HG03025 (cell line): ENCODE data around the gene GRAMD2B.
"Not testable (repeated sequence)": the region's sequence is repeated elsewhere in the genome, so short reads cannot be mapped to it uniquely, and the experiment has no call there.

ENCODE experiments used
- ATAC-seq: cut with Tn5 transposase; IDR thresholded peaks from one replicate; pipeline ENCODE4 v1.9.1; 2021; ENCODE audit warnings: mild to moderate bottlenecking, moderate library complexity; ENCODE audit not compliant: unreplicated experiment, low FRiP score

GRAMD2B gene

DNA sequence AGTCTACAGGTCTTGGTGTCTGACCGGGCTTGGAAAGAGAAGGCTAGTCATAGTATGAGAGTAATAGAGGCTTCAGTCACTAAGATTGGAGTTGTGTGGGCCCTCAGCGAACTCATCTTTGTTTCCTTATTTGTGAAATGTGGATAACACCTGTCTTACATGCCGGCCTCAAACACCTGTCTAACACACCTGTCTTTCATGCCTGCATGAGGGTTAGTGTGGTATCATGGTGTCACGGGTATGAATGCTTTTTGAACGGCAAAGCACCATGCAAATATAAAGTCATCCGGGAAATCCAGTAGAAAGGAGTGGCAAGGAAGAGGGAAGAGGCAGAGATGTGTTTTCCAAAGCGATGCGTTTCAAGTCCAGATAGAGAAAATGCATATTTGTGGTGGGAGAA, 25.5 kb downstream of the GRAMD2B start:
- no peak for ATAC-seq

DNA sequence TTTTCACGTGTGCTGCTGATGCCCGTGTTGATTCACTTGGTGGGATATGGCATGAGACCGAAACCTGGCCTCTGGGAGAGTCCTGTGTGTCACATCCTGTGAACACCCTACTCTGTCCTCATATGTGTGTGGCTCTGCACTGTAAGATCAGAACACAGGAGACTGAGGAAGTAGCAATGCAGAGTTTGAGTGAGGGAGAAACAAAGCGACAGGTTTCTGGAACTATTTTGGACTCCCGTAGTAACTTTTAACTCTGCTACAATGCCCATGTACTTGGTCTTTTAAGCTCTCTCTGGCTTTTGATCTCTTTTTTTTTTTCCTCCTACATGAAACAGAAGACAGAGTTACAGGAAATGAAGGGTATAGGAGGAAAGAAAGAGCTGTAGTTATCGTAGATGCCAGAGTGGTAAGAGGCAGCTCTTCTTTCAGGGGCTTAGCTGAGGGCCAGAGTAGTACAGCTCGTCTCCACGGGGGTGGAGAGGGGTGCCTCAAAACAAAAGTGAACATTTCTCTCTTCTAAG, 26.6 kb downstream of the GRAMD2B start:
- peak; percentile 79 for ATAC-seq

DNA sequence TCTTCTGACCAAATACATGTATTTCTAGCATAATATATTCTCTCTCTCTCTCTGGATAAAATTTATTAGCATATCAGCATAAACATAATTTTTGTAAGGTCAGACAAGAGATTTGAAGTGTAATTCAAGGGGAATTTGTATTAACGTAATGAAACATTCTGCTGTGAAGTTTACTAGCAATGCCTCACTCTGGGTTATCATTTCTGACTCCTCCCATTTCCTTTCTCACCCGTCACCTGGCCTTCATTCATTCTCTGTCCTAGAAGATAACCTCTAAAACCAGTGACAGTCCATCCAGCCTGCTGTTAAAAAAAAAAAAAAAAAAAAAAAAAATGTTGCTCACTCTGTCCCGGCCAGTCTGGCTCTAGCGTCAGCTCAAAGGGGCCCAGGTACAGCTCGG, 27.1 kb downstream of the GRAMD2B start:
- peak; percentile 74 for ATAC-seq

DNA sequence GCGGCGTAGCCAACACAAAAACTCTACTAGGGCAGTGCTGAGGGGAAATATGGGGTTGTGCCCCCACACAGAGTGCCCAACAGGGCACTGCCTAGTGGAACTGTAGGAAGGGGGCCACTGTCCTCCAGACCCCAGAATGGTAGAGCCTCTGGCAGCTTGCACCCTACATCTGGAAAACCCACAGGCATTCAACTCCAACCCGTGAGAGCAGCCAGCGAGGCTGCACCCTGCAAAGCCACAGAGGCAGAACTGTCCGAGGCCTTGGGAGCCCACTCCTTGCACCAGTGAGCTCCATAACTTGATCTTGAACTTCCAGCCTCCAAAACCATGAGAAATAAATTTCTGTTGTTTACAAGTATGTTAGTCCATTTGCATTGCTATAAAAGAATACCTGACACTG, 27.7 kb downstream of the GRAMD2B start:
- ATAC-seq = no peak

DNA sequence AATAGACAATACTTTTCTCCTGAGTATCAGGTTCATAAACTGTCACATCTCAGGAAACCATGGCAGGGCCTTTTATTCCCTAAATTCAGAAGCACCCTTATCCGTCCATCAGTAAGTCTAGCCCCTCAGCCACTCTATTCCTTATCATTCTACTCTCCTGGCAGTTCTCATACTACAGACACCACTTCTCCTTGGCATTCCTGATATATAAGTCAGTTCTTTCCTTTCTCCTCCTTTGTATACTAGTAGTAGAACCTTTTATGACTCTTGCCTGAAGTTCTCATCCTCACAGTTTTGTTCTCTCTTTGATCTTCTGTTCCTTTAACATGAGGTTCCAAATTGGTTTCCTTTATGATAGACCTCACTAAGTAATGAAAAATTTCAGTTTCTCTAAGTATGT, 29.3 kb downstream of the GRAMD2B start:
- no peak for ATAC-seq

DNA sequence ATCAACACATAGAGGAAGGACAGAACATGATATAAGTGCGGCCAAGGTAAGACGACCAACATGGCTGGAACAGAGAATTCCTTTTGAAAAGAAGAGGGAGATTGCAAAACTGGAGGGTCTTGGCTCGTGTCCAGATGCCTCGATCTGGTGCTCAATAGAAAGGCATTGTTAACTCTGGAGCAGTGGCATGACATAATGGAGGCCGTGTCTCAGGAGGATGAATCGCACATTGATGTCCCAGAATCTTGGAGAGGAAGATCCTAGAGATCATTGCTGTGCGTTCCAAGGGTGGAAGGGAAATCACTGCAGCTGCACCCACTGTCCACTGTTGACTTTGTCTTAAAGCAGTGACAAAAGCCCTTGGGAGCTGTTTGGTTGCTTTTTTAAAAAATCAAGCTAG, 30.9 kb downstream of the GRAMD2B start:
- ATAC-seq = no peak

DNA sequence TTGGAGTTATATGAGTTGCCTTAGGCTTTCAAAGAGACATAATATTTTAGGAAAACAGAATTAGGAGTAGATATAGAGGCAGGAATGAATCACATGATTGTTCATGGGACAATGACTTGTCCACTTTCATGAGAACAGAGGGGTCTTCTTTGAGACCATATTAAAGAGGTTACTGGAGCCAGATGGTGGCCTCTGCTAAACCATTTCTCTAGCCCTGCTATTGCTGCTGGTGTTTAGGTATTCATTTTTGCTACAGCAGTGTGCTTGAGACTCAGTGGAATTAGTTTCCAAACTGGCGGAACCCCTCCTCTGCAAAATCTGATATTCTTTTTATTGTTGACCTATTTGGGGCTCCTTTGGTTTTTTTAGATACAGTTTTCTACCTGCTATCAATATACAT, 31.3 kb downstream of the GRAMD2B start:
- ATAC-seq = no peak

DNA sequence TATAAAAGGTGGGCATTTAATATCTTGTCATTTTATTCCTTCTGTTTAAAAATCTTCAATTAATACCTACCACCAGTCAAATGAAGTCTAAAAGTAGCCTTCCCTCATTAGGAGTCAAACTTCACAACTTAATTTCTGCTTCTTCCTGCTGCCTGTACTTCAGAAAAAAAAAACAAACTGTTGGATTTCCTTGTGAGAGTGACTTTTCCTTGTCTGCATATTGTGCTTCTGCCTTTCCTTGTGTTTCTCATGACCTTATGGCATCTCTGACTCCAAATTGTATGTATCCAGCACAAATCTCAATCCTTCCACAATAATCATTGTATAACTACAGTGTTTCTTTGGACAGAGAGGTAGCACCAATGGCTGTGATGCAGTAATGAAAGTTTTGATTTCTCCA, 32.1 kb downstream of the GRAMD2B start:
- ATAC-seq = no peak

DNA sequence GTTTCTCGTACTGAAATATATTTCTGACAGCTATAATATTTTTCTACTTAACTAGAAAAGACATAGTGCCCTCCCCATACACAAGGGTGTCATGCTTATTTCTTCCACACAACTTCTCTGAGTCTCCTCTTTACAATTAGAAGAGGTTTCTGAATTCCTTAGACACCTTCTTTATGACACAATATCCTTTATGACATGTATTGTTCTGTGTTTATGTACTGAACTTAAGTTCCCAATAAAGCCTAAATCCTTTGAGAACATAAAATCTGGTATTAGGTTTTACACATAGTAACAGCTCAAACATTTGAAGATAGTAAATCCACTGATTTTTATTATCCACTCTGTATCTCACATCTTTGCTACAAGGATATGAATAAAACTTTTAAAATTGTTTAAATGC, 32.5 kb downstream of the GRAMD2B start:
- ATAC-seq = no peak

DNA sequence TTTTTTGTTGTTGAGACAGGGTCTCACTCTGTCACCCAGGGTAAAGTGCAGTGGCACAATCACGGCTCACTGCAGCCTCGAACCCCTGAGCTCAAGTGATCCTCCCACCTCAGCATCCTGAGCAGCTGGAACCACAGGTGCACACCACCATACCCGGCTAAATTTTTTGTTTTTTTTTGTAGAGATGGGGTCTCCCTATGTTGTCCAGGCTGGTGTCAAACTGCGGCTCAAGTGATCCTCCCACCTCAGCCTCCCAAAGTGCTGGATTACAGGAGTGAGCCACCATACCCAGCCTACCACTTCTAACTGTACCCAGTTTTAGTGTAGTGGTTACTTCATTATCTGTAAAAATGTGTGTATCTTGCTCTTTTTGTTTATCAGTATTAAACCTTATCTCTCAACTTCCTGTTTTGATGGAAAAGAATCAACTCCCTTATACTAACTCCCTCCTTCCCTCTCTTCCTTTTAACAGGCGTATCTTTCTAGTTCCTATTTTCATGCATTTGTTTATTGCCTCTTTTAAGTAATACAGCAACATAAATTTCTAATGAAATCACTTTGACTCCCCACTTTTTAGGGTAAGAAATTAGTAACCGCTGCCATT, 33.1 kb downstream of the GRAMD2B start:
- no peak for ATAC-seq

DNA sequence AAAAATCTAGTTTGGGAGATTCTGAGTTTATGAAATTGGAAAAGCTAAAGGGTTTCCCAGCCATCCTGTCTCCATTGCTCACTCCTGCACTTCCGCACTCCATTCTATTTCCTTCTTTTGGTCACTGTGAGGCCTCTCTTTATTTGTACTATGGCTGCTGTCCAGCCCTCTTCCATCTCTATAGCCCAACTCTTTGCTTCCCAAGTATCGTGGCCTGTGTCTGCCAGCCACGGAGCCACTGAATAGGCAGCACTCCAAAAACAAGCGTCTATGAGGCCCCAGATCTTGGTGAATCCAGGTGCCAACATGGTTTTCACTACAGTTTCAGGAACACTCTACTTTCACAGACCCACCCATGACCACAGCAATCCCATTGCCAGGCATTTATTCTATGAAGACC, 37.2 kb downstream of the GRAMD2B start:
- no peak for ATAC-seq

DNA sequence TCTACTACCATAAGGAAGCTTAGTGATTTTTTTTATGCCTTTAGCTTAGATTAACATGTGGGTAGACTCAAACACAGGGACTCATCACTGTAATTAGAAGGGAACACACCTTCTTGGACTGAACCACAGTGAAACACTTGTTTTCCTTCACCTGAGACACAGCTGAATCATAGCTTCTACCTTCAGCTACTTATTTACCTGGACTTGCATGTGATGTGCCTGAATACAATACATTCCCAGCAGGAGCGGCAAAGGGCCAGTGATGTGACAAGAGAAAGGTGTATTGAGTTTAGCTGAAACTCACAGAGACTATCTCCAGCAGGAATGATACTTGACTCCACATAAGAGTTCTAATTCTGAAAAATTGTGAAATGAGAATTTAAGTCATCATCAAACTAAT, 37.8 kb downstream of the GRAMD2B start:
- no peak for ATAC-seq

DNA sequence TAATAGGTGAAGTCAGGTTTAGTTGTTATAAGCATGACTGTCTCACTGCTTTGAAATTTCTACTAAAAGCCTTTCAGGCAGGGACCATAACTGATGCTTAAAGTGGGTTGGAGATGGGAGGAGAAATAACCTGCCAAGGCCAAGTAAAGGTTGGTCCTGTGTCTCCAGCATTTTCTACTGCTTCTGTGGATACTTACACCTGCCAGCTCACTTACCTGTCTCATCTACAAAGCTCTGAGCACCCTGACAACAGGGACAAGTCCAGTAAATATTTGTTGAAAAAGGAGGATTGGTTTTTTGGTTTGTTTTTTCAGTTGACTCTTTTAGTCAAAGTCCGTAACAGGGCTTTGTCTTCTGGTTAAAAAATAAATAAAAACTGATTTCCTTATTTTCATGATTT, 38.6 kb downstream of the GRAMD2B start:
- peak; percentile 7 for ATAC-seq

DNA sequence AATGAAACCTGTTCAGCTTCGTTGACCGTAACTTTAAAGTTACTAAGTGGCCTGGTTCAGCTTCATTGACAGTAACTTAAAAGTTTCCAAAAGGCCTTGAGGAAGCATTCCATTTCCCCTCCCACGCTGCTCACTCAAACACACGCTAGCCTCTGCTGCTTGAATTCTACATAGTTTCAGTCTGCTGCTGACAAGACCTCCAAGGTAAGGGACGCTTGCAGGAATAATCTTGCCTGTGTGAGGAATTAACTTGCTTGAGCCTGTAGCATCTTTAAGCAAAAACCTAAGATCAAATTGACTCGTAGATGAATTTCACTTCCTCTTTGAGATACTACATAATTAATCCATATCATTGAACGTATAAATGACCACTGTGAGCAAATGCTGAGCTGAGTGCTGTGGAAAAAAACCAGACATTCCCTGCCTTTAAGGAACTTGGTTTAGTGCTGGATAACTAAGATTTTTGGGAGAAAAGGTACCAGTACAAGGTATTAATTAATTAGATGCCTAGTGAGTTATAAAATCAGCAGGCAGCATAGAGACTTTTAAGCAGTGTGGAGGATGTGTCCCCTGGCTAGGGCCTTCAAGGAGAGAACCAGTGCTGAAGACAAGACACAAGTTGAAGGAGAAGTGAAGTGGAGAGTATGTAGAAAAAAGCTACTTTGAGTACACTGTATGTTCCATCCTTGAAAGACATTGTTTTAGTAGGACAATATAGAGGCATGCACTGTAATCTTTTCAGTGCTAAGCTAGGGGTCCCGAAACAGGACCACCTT, 39.2 kb downstream of the GRAMD2B start:
- ATAC-seq = peak; percentile 79

DNA sequence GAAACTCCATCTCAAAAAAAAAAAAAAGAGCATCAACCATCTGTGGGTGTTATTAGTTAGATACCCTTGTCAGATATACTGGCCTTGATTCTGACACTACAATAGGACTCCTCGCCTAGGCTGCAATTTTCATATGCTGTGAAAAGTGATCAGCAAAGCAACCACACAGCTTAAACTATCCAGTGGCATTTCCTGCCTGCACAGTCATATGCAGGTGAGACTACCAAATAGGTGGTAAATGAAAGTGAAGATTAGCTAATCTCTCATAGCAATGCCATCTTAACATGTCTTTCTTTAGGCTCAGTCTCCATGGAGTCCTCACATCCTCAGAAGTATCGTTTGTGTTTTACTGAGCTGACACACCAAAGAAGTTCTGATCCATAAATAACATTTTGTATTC, 40.8 kb downstream of the GRAMD2B start:
- no peak for ATAC-seq

DNA sequence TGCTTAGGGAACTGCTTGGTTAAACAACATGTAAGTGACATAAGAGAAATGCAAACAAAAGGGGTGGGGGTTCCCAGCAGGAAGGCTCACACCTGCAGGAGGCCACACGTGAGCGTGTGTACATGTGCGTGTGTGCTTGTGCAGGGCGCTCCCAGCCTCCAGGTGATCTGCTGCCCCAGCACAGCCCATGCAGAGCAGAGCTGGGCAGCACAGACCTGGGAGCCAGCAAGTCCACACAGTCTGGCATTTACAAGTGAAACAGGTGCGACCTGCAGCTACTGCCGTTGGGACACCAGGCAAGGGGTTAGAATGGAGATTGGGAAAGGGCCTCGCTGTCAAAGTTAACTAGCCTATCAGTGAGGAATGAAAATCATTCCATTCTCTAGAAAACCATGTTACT, 41.8 kb downstream of the GRAMD2B start:
- ATAC-seq = no peak

DNA sequence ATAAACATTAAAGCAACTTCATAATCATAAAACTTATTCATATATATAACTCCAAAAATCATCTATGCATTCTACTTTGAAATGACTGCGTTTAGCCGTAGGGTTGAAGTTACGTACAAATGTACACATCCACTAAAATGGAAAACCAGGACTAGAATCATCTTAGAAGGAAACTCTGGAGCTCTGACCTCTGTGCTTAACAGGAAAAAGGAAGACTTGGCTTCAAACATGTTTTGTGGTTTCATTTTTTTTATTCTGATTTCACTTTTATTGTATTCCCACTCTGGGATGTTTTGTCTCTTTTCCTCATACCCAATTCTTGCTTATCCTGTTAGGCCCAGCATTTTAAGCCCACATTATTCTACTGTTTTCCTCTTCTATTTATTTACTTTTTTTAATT, 44.9 kb downstream of the GRAMD2B start:
- ATAC-seq = no peak

DNA sequence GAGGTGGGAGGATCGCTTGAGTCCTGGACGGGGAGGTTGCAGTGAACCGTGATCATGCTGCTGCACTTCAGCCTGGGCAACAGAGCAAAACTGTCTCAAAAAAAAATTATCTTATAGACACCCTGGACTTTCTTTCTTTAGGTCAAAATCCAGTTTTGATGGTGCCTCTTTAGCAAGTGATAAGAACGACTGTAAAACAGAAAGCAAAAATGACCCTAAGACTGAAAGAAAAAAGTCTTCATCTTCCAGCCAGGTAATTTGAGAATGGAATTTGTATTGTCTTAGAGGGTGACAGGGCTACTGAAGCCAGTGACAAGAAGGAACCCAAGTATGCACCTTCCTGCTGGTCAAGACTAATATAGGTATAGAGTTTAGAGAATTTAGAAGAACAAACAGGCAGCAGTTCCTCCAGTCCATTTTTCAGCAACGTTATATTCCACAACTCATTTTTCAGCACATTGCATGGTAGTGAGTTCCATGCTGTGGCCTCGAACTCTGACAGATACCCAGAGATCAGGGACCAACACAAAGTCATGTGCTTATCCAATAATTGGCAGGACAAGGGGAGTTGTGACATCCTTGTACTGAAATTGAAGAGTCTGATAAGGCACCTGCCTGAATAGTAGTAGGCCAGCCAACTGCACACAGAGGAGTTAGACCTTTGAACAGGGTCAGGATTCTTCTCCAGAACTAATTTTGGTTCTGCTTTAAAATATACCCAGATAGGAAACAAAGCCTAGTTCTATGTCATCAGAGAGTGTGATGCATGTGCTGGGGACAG, 46.5 kb downstream of the GRAMD2B start:
- no peak for ATAC-seq

DNA sequence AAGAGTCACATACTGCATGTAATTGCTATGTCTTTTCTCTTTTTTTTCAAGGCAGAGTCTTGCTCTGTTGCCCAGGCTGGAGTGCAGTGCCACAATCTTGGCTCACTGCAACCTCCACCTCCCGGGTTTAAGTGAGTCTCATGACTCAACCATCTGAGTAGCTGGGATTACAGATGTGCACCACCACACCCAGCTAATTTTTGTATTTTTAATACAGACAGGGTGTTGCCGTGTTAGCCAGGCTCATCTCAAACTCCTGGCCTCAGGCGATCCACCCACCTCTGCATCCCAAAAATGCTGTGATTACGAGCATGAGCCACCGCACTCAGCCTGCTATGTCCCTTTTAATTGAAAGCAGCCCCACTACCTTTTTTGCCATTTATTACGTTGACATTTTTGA, 47.3 kb downstream of the GRAMD2B start:
- not testable (repeated sequence) for ATAC-seq

DNA sequence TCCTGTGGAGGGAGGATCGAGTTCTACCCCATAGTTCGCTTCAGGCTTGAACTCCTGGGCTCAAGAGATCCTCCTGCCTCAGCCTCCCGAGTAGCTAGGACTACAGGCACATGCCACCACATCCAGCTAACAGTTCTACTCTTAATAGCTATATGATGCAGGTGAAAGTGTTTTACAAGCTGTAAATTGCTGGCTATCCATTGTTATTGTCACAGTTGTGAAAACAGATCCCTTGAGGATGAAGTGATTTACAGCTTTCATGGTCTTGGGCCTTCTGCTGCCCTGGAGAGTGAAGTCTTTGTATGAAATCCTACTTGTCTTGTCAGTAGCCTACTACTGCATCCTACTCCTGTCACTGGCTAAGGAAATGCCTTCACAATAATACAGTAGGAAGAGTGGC, 48.0 kb downstream of the GRAMD2B start:
- ATAC-seq = no peak

DNA sequence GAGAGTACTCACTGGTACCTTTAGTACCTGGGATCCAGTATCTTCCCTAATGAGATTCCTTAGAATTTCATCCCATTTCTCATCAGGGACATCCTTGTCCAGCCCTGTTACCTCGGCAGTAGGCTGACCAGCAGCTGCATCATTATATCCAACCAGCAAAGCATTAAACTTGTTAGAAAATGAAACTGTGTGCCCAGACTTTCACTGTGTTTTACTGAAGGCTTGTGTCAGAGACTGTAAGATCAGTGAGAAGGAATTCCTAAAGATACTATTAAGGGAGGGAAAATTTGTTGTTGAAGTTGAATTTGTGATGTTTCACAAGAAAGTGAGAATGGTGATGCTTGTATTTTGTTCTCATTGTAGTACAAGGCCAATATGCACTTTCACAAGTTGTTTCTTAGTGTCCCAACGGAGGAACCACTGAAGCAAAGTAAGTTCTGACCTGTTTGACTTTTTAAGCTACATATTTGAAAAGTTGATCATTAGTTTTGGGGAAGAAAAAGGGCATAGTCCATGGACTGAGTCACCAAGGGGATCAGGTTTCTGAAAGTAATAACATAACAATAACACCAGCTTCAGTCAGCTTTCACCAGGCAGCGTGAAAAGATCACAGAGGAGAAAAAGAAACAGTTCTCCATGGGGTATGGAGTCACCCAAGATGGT, 48.8 kb downstream of the GRAMD2B start:
- ATAC-seq = no peak
